Fibroblast of lung (primary cell): ENCODE measurements around the gene CSGALNACT2.

Experiments
- EZH2 ChIP-seq: IDR thresholded peaks from 2 replicates; pipeline ENCODE4 v1.5.1; 2012; ENCODE audit warnings: low read length, control low read depth, mild to moderate bottlenecking; ENCODE audit errors: missing control alignments
- TF ChIP-seq, protein P1 (sequence below), 2 donors: IDR thresholded peaks in 1 of 2; conservative IDR thresholded peaks in 1 of 2; 1 replicate in 1 of 2; 2 replicates in 1 of 2; pipeline ENCODE4 v1.5.1; 2011 to 2012; ENCODE audit warnings: low read length in 2 of 2, control low read depth in 1 of 2, inconsistent platforms in 1 of 2, low read depth in 1 of 2, mild to moderate bottlenecking in 1 of 2

- TF ChIP-seq, protein P1, sequence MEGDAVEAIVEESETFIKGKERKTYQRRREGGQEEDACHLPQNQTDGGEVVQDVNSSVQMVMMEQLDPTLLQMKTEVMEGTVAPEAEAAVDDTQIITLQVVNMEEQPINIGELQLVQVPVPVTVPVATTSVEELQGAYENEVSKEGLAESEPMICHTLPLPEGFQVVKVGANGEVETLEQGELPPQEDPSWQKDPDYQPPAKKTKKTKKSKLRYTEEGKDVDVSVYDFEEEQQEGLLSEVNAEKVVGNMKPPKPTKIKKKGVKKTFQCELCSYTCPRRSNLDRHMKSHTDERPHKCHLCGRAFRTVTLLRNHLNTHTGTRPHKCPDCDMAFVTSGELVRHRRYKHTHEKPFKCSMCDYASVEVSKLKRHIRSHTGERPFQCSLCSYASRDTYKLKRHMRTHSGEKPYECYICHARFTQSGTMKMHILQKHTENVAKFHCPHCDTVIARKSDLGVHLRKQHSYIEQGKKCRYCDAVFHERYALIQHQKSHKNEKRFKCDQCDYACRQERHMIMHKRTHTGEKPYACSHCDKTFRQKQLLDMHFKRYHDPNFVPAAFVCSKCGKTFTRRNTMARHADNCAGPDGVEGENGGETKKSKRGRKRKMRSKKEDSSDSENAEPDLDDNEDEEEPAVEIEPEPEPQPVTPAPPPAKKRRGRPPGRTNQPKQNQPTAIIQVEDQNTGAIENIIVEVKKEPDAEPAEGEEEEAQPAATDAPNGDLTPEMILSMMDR (conservative IDR thresholded peaks at IDR 0.05 in 1 of 2, IDR thresholded peaks at IDR 0.05 in 1 of 2; ENCODE audit: low read depth in 1 of 2, low read length in 2 of 2) = no peak
- no peak for TF ChIP-seq EZH2
Observed at GRCh38 chr10:43117031-43117776, 21.0 kb upstream of the CSGALNACT2 start.
